H1 (cell line): ENCODE results near the gene ZIC5. TPM values are rescaled to one million over a fixed set of nuclear protein-coding genes. Genes with fewer than 3 reads are reported as not detected.

ENCODE experiments used
- CTCF ChIA-PET: fragments of 300-600 bp; sonication (Branson Sonifier 250); formaldehyde crosslinking; loops from one replicate; lab custom pipeline; 2021; ENCODE audit not compliant: partially characterized antibody; lab: Charles Lee
- POLR2A ChIA-PET: fragments of 300-600 bp; sonication (Branson Sonifier 250); formaldehyde crosslinking; loops from one replicate; lab custom pipeline; 2021; ENCODE audit warnings: inconsistent platforms; ENCODE audit not compliant: partially characterized antibody; lab: Charles Lee
- DNase-seq, 2 experiments: peaks; one replicate each; pipeline versions ENCODE4 v3.0.0 to v3.0.0-alpha.2; 2010 to 2022; ENCODE audit warnings: low spot score in 2 of 2, low read depth in 1 of 2, mixed read lengths in 1 of 2
- FAIRE-seq: peaks from 2 replicates; lab custom pipeline; 2011; peaks lifted over from hg19 to GRCh38; lab: Jason Lieb, UNC
- H2AFZ ChIP-seq: 2 replicates; pipeline ENCODE4 v1.8.1; 2012; ENCODE audit warnings: low read length, inconsistent platforms
- H2AK5ac ChIP-seq: 2 replicates; pipeline ENCODE4 v1.6.1; 2013; ENCODE audit warnings: low read depth, low read length
- H2BK120ac ChIP-seq: replicated peaks from 2 replicates; pipeline ENCODE3; 2013; ENCODE audit warnings: low read depth, low read length, inconsistent platforms
- H2BK12ac ChIP-seq: 2 replicates; pipeline ENCODE4 v1.6.1; 2013; ENCODE audit warnings: low read depth, low read length
- H2BK15ac ChIP-seq: 2 replicates; pipeline ENCODE4 v1.6.1; 2013; ENCODE audit warnings: low read length
- H2BK20ac ChIP-seq: 2 replicates; pipeline ENCODE4 v1.6.1; 2013; ENCODE audit warnings: low read length
- H2BK5ac ChIP-seq: 2 replicates; pipeline ENCODE4 v1.6.1; 2013; ENCODE audit warnings: low read depth, low read length
- H3K14ac ChIP-seq: 2 replicates; pipeline ENCODE4 v1.6.1; 2013; ENCODE audit warnings: inconsistent platforms; ENCODE audit not compliant: insufficient read length
- H3K18ac ChIP-seq: 2 replicates; pipeline ENCODE4 v1.6.1; 2013; ENCODE audit warnings: low read length; ENCODE audit errors: extremely low read depth
- H3K23ac ChIP-seq: 2 replicates; pipeline ENCODE4 v1.6.1; 2013; ENCODE audit warnings: inconsistent platforms; ENCODE audit not compliant: insufficient read length
- H3K23me2 ChIP-seq: 2 replicates; pipeline ENCODE4 v1.6.1; 2013; ENCODE audit warnings: low read depth, low read length
- H3K27ac ChIP-seq: 2 replicates; pipeline ENCODE4 v1.6.1; 2011; ENCODE audit warnings: low read depth, low read length, inconsistent platforms
- H3K27me3 ChIP-seq, 4 experiments: replicated peaks in 1 of 4; 1 replicate in 1 of 4; 2 replicates in 3 of 4; pipeline versions ENCODE4 v1.6.1 to v1.8.1; 2011 to 2013; ENCODE audit warnings: low read length in 3 of 4, mild to moderate bottlenecking in 3 of 4, inconsistent platforms in 2 of 4, mixed read lengths in 2 of 4, moderate library complexity in 1 of 4; ENCODE audit not compliant: control insufficient read depth in 3 of 4, insufficient read depth in 3 of 4; ENCODE audit errors: extremely low read depth in 1 of 4
- H3K36me3 ChIP-seq, 4 experiments: 2 replicates each; pipeline versions ENCODE4 v1.6.1 to v1.8.1; 2011 to 2013; ENCODE audit warnings: mild to moderate bottlenecking in 4 of 4, low read length in 3 of 4, moderate library complexity in 2 of 4, control low read depth in 1 of 4, inconsistent platforms in 1 of 4; ENCODE audit not compliant: insufficient read depth in 4 of 4, control insufficient read depth in 2 of 4
- H3K4ac ChIP-seq: replicated peaks from 2 replicates; pipeline ENCODE3; 2013; ENCODE audit warnings: low read length, low read depth, mixed read lengths, inconsistent platforms; ENCODE audit not compliant: insufficient read length
- H3K4me1 ChIP-seq, 4 experiments: replicated peaks in 1 of 4; 1 replicate in 1 of 4; 2 replicates in 3 of 4; pipeline versions ENCODE4 v1.6.1 to v1.8.1; 2011 to 2013; ENCODE audit warnings: low read length in 3 of 4, inconsistent platforms in 2 of 4, mixed read lengths in 1 of 4; ENCODE audit not compliant: insufficient read depth in 4 of 4, control insufficient read depth in 3 of 4
- H3K4me2 ChIP-seq, 2 experiments: 2 replicates each; pipeline versions ENCODE4 v1.6.1 to v1.8.1; 2011 to 2013; ENCODE audit warnings: low read depth in 2 of 2, low read length in 2 of 2, control low read depth in 1 of 2, inconsistent platforms in 1 of 2, mild to moderate bottlenecking in 1 of 2; ENCODE audit not compliant: insufficient read depth in 1 of 2
- H3K4me3 ChIP-seq, 4 experiments: fragments of 200-600, 300-600 bp in 1 of 4; sonication (generic), shearing (Covaris generic), sonication (Bioruptor Twin) in 1 of 4; 2 replicates each; pipeline versions ENCODE4 v1.5.1 to v1.8.1; 2011 to 2016; ENCODE audit warnings: low read length in 4 of 4, low read depth in 3 of 4, control low read depth in 2 of 4, inconsistent platforms in 2 of 4, mild to moderate bottlenecking in 2 of 4, mixed read lengths in 1 of 4, moderate library complexity in 1 of 4; ENCODE audit not compliant: insufficient read depth in 2 of 4; ENCODE audit errors: extremely low read depth in 1 of 4
- H3K56ac ChIP-seq: replicated peaks from 2 replicates; pipeline ENCODE3; 2013; ENCODE audit warnings: low read depth, mild to moderate bottlenecking, mixed read lengths, low read length, inconsistent platforms; ENCODE audit not compliant: insufficient read length
- H3K79me1 ChIP-seq: 2 replicates; pipeline ENCODE4 v1.6.1; 2013; ENCODE audit warnings: low read depth, low read length, control low read depth
- H3K79me2 ChIP-seq, 2 experiments: 2 replicates each; pipeline versions ENCODE4 v1.6.1 to v1.8.1; 2012 to 2013; ENCODE audit warnings: low read length in 2 of 2, mild to moderate bottlenecking in 2 of 2, inconsistent platforms in 1 of 2; ENCODE audit not compliant: insufficient read depth in 2 of 2, control insufficient read depth in 1 of 2
- H3K9ac ChIP-seq, 4 experiments: replicated peaks in 1 of 4; 1 replicate in 1 of 4; 2 replicates in 3 of 4; pipeline versions ENCODE4 v1.6.1 to v1.8.1; 2011 to 2013; ENCODE audit warnings: low read depth in 3 of 4, low read length in 3 of 4, control low read depth in 2 of 4, mild to moderate bottlenecking in 2 of 4, moderate library complexity in 2 of 4, inconsistent platforms in 1 of 4; ENCODE audit errors: extremely low read depth in 1 of 4
- H3K9me3 ChIP-seq, 2 experiments: 2 replicates each; pipeline versions ENCODE4 v1.6.1 to v1.8.1; 2012 to 2013; ENCODE audit warnings: mild to moderate bottlenecking in 2 of 2, moderate library complexity in 2 of 2, control low read depth in 1 of 2, inconsistent platforms in 1 of 2, low read depth in 1 of 2, low read length in 1 of 2, mixed read lengths in 1 of 2; ENCODE audit not compliant: insufficient read depth in 2 of 2
- H4K20me1 ChIP-seq, 2 experiments: replicated peaks in 1 of 2; 2 replicates each; pipeline versions ENCODE3 to v1.8.1; 2011 to 2013; ENCODE audit warnings: inconsistent platforms in 2 of 2, low read length in 2 of 2, mild to moderate bottlenecking in 1 of 2; ENCODE audit not compliant: insufficient read depth in 2 of 2, control insufficient read depth in 1 of 2
- H4K5ac ChIP-seq: 2 replicates; pipeline ENCODE4 v1.6.1; 2013; ENCODE audit warnings: low read length, low read depth, mixed read lengths, inconsistent platforms; ENCODE audit not compliant: insufficient read length
- H4K8ac ChIP-seq: 2 replicates; pipeline ENCODE4 v1.8.0; 2013; ENCODE audit warnings: mild to moderate bottlenecking, moderate library complexity, low read length, inconsistent platforms; ENCODE audit not compliant: insufficient read depth; ENCODE audit errors: extremely low read depth
- H4K91ac ChIP-seq: replicated peaks from 2 replicates; pipeline ENCODE3; 2013; ENCODE audit warnings: low read length, mixed read lengths, inconsistent platforms; ENCODE audit not compliant: insufficient read length
- CREB1 ChIP-seq: IDR thresholded peaks from 2 replicates; pipeline ENCODE4 v1.6.1; 2012; ENCODE audit warnings: inconsistent platforms
- EP300 ChIP-seq, 2 experiments: IDR thresholded peaks; 1 replicate in 1 of 2; 2 replicates in 1 of 2; pipeline ENCODE4 v1.6.1; 2011 to 2012; ENCODE audit warnings: low read depth in 2 of 2, low read length in 2 of 2, mild to moderate bottlenecking in 2 of 2, borderline replicate concordance in 1 of 2, inconsistent platforms in 1 of 2, moderate library complexity in 1 of 2
- EZH2 ChIP-seq: fragments of 200-600 bp; sonication (generic); IDR thresholded peaks from 2 replicates; pipeline ENCODE4 v1.7.1; 2012; ENCODE audit warnings: low read depth, mild to moderate bottlenecking, moderate library complexity, low read length, inconsistent platforms; ENCODE audit not compliant: severe bottlenecking
- GABPA ChIP-seq: IDR thresholded peaks from 2 replicates; pipeline ENCODE4 v1.6.1; 2011; ENCODE audit warnings: mild to moderate bottlenecking, low read length, moderate library complexity, borderline replicate concordance; ENCODE audit not compliant: insufficient read depth
- GTF2F1 ChIP-seq: IDR thresholded peaks from 2 replicates; pipeline ENCODE4 v1.6.1; 2012; ENCODE audit warnings: low read depth, low read length, improper control_type of control experiment, borderline replicate concordance
- HDAC2 ChIP-seq, 2 experiments: fragments of 300-600 bp in 1 of 2; sonication (generic) in 1 of 2; IDR thresholded peaks; 2 replicates each; pipeline ENCODE4 v1.6.1; 2011 to 2012; ENCODE audit warnings: low read depth in 2 of 2, low read length in 2 of 2, mild to moderate bottlenecking in 2 of 2, moderate library complexity in 2 of 2, borderline replicate concordance in 1 of 2, inconsistent platforms in 1 of 2
- RBBP5 ChIP-seq: IDR thresholded peaks from 2 replicates; pipeline ENCODE4 v1.7.1; 2012; ENCODE audit warnings: low read depth, mild to moderate bottlenecking, inconsistent platforms, low read length, moderate library complexity, borderline replicate concordance
- RXRA ChIP-seq: IDR thresholded peaks from 2 replicates; pipeline ENCODE4 v1.6.1; 2011; ENCODE audit warnings: low read depth, mild to moderate bottlenecking, low read length, moderate library complexity; ENCODE audit not compliant: insufficient read depth
- TAF1 ChIP-seq: IDR thresholded peaks from 2 replicates; pipeline ENCODE4 v1.6.1; 2011; ENCODE audit warnings: mild to moderate bottlenecking, low read depth, low read length
- TAF7 ChIP-seq: optimal IDR thresholded peaks from 2 replicates; pipeline ENCODE3; 2011; ENCODE audit warnings: low read depth, mild to moderate bottlenecking, inconsistent platforms, low read length, moderate library complexity, borderline replicate concordance
- TBP ChIP-seq: IDR thresholded peaks from 2 replicates; pipeline ENCODE4 v1.6.1; 2011; ENCODE audit warnings: low read depth, low read length, improper control_type of control experiment
- WGBS, 2 experiments: shearing (Covaris generic) in 1 of 2; methylation state at CpG; one replicate each; pipeline versions ENCODE4 v1.1.6 to v1.1.7; 2013 to 2015; ENCODE audit warnings: low lambda C conversion rate in 2 of 2, mixed read lengths in 2 of 2, inconsistent platforms in 1 of 2, low coverage in 1 of 2, missing lambda C conversion rate in 1 of 2; ENCODE audit not compliant: insufficient replicate concordance in 2 of 2, insufficient coverage in 1 of 2, insufficient read length in 1 of 2; ENCODE audit errors: extremely low coverage in 1 of 2, missing lambda C conversion rate in 1 of 2; 5-methylcytosine and 5-hydroxymethylcytosine counted together
- polyA plus RNA-seq, 7 experiments: library from polyadenylated mRNA; depleted of rRNA in 3 of 7; stranded (reverse) in 5 of 7; unstranded in 2 of 7; fragments of >200 nt in 5 of 7; fragments of 200-250 nt in 2 of 7; gene quantifications; 1 replicate in 5 of 7; 2 replicates in 1 of 7; 4 replicates in 1 of 7; pipeline versions ENCODE4 v1.2.1 to v1.2.3, GENCODE V29; 2011 to 2013; ENCODE audit warnings: missing spikeins in 2 of 7, mixed read lengths in 2 of 7
- total RNA-seq: library from RNA; stranded (reverse); fragmentation: NEBNext Ultra II Directional; extraction: Animal tissue kit (Norgen Biotek cat#: 25700); gene quantifications from 2 replicates; pipeline ENCODE4 v1.2.1, GENCODE V29; 2021
- TF ChIP-seq, protein P1 (sequence below): IDR thresholded peaks from 2 replicates; pipeline ENCODE4 v1.6.1; 2012; ENCODE audit warnings: inconsistent platforms

ZIC5 gene
- total and polyA plus RNA-seq, 2 of the 8 experiments (the other 6 are each of a cell fraction or from before 2014, with no cell fraction given): 14.2 to 52.7 TPM

DNA sequence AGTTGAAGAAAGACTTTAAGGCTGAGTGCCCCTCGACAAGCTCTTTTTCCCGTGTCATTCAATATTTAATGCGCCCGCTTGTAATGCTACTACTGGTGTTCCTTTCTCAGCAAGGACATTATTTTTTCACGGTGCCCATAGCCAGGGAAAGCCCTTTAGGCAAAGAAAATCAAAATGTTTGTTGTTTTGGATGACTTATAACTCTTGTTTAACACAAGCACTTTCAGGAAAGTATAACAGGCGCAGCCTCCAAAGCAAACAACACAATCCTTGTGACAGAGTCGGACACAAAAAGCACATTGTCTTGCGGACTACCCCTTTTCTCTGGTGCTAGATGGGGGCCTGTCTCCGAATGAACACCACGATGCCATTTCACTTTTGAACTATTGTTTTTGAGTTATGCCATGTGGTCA lies 12.4 kb downstream of the ZIC5 start:
- DNase-seq: no peak
- peaks cover 12 to 62% (median 48%) of the 10 kb centered on the region in 4 experiments; a peak in 6 of 7 replicates for H3K27me3 ChIP-seq
- TF ChIP-seq TAF1 (no peak), RXRA (no peak), TAF7 (no peak), CREB1 (no peak), RBBP5 (no peak), HDAC2 (IDR thresholded peaks at IDR 0.05; ENCODE audit: borderline replicate concordance in 1 of 2, low read depth in 2 of 2, low read length in 2 of 2) (0 out of 4 replicates have a peak, but pooled peaks of 1 of the 2 experiments have one; percentile 15), EP300 (IDR thresholded peaks at IDR 0.05; ENCODE audit: borderline replicate concordance in 1 of 2, low read depth in 2 of 2, low read length in 2 of 2) (no peak), TBP (no peak), GTF2F1 (no peak), GABPA (no peak), EZH2 (peak; percentile 52)
- TF ChIP-seq, protein P1, sequence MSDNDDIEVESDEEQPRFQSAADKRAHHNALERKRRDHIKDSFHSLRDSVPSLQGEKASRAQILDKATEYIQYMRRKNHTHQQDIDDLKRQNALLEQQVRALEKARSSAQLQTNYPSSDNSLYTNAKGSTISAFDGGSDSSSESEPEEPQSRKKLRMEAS: 0 out of 2 replicates have a peak, but pooled peaks have one; percentile 3

More for the DNA sequence above, 12.4 kb downstream of the ZIC5 start:
- Histone ChIP-seq H3K4me3 (peak overlapping the region; percentile 36 to 69 (median 54)), H3K56ac (no peak overlapping the region), H3K4me2 (peak overlapping the region; percentile 98 to 100), H2BK5ac (no peak overlapping the region), H2AFZ (no peak overlapping the region), H4K91ac (peak overlapping the region; percentile 14), H3K9me3 (no peaks in the 10 kb centered on the region), H3K79me1 (no peaks in the 10 kb centered on the region), H2BK120ac (no peak overlapping the region), H3K23ac (no peak overlapping the region), H2AK5ac (no peak overlapping the region), H3K36me3 (peaks cover 0 to 14% (median 5%) of the 10 kb centered on the region in 4 experiments; a peak in 3 of 8 replicates), H2BK12ac (no peak overlapping the region), H3K18ac (peak overlapping the region; percentile 6), H3K4ac (no peak overlapping the region), H3K9ac (no peak overlapping the region), H3K14ac (no peak overlapping the region), H2BK15ac (no peak overlapping the region; the same call in 1 of the 2 replicates), H3K27ac (no peak overlapping the region), H4K8ac (no peak overlapping the region), H3K23me2 (peaks cover 40% of the 10 kb centered on the region), H2BK20ac (no peak overlapping the region), H3K79me2 (0 out of 4 replicates have a peak, but pooled peaks cover 0 to 1% of the 10 kb centered on the region in 2 experiments), H3K4me1 (peaks cover 9 to 39% (median 23%) of the 10 kb centered on the region in 4 experiments), H4K20me1 (peaks cover 2 to 4% of the 10 kb centered on the region in 2 experiments), H4K5ac (no peak overlapping the region)
- 6% methylated on average over 10 of the region's 10 CpGs; no CpG with 5 or more reads in 1 of the 2 experiments for WGBS, 2 experiments
- ChIA-PET CTCF (interaction anchor here (1.0 to 11.7 kb wide), 19 partner anchors 8 to 303 kb away, joined by 3 to 93 read pairs (median 6); partner anchors contain the start of gene PCCA), POLR2A (interaction anchor here (1.0 to 8.9 kb wide), 11 partner anchors 7 to 301 kb away, joined by 3 to 80 read pairs (median 19); partner anchors contain the start of genes ZIC2 and ZIC5)
- FAIRE-seq: no peak
